Lower leg skin (tissue), 3 donors: Measurements from ENCODE around the gene IL6.

Experiments
- POLR2A ChIP-seq, 2 donors: fragments of 450-650 bp; IDR thresholded peaks; one replicate each; pipeline ENCODE4 v1.6.1; 2016 to 2017; ENCODE audit warnings: antibody characterized with exemption in 2 of 2, mild to moderate bottlenecking in 1 of 2, moderate library complexity in 1 of 2
- TF ChIP-seq, protein P1 (sequence below), 3 donors: fragments of 450-650 bp; IDR thresholded peaks; one replicate each; pipeline ENCODE4 v1.5.1; 2016; ENCODE audit warnings: antibody characterized with exemption in 3 of 3, mild to moderate bottlenecking in 3 of 3, moderate library complexity in 2 of 3

DNA sequence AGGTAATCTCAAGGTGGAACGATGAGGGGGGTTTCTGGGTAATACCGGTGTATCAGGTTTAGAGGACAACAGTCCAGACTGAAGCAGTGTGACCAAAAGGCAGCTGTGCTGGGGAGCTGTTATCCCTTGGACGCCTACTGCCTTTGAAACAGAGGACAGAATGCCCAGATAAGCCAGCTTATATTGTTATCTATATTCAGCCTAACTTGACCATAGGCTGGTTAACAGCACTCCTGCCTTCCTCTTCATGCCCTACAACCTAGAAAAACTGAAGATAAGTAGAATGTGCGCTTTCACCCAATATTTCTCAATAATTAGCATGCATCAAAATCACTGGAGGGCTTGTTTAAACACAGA lies 44.9 kb downstream of the IL6 start:
- TF ChIP-seq POLR2A (IDR thresholded peaks at IDR 0.05): no peak
- TF ChIP-seq, protein P1, sequence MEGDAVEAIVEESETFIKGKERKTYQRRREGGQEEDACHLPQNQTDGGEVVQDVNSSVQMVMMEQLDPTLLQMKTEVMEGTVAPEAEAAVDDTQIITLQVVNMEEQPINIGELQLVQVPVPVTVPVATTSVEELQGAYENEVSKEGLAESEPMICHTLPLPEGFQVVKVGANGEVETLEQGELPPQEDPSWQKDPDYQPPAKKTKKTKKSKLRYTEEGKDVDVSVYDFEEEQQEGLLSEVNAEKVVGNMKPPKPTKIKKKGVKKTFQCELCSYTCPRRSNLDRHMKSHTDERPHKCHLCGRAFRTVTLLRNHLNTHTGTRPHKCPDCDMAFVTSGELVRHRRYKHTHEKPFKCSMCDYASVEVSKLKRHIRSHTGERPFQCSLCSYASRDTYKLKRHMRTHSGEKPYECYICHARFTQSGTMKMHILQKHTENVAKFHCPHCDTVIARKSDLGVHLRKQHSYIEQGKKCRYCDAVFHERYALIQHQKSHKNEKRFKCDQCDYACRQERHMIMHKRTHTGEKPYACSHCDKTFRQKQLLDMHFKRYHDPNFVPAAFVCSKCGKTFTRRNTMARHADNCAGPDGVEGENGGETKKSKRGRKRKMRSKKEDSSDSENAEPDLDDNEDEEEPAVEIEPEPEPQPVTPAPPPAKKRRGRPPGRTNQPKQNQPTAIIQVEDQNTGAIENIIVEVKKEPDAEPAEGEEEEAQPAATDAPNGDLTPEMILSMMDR (IDR thresholded peaks at IDR 0.05): no peak
